GM19324 (cell line): ENCODE results near the gene TRABD2A.

ENCODE experiments used
- ATAC-seq: cut with Tn5 transposase; IDR thresholded peaks from one replicate; pipeline ENCODE4 v1.9.1; 2021; ENCODE audit warnings: mild to moderate bottlenecking, moderate library complexity; ENCODE audit not compliant: unreplicated experiment, low FRiP score

Gene TRABD2A

GRCh38 chr2:84827978-84828575 is 52.8 kb downstream of the TRABD2A start:
- ATAC-seq: no peak

GRCh38 chr2:84823788-84824187 is 57.1 kb downstream of the TRABD2A start:
- no peak for ATAC-seq

GRCh38 chr2:84823229-84823628 is 57.7 kb downstream of the TRABD2A start:
- no peak for ATAC-seq

- no peak for ATAC-seq
These were observed 59.1 kb downstream of the TRABD2A start for GRCh38 chr2:84821806-84822205.

- ATAC-seq: peak; percentile 83
These were observed 63.6 kb downstream of the TRABD2A start for GRCh38 chr2:84817239-84817655.

GRCh38 chr2:84816426-84817026 is 64.4 kb downstream of the TRABD2A start:
- peak; percentile 57 for ATAC-seq

- no peak for ATAC-seq
These were observed 65.7 kb downstream of the TRABD2A start for GRCh38 chr2:84815146-84815545.

GRCh38 chr2:84811839-84812431 is 68.9 kb downstream of the TRABD2A start:
- no peak for ATAC-seq

- no peak for ATAC-seq
These were observed 72.6 kb downstream of the TRABD2A start for GRCh38 chr2:84808279-84808678.

- no peak for ATAC-seq
These were observed 73.8 kb downstream of the TRABD2A start for GRCh38 chr2:84807063-84807485.

GRCh38 chr2:84805250-84805958 is 75.5 kb downstream of the TRABD2A start:
- ATAC-seq: no peak

- no peak for ATAC-seq
These were observed 79.1 kb downstream of the TRABD2A start for GRCh38 chr2:84801811-84802210.

GRCh38 chr2:84800194-84800805 is 80.6 kb downstream of the TRABD2A start:
- no peak for ATAC-seq

- no peak for ATAC-seq
These were observed 81.1 kb downstream of the TRABD2A start for GRCh38 chr2:84799772-84800171.

- no peak for ATAC-seq
These were observed 83.6 kb downstream of the TRABD2A start for GRCh38 chr2:84797271-84797670.

- ATAC-seq: no peak
These were observed 84.1 kb downstream of the TRABD2A start for GRCh38 chr2:84796798-84797197.

- ATAC-seq: no peak
These were observed 87.2 kb downstream of the TRABD2A start for GRCh38 chr2:84793641-84794040.

- no peak for ATAC-seq
These were observed 87.9 kb downstream of the TRABD2A start for GRCh38 chr2:84792856-84793522.

- no peak for ATAC-seq
These were observed 92.4 kb downstream of the TRABD2A start for GRCh38 chr2:84788498-84788897.

GRCh38 chr2:84788027-84788426 is 92.9 kb downstream of the TRABD2A start:
- no peak for ATAC-seq
